ENCODE data around the gene GPRASP3.

Gene GPRASP3

GRCh38 chrX:102728646-102729045 lies 8.1 kb downstream of the GPRASP3 start:
- Histone ChIP-seq H3K27me3 (ENCODE audit: insufficient read depth, low read length, poor library complexity, severe bottlenecking) (no peaks in the 10 kb centered on the region), H3K9me3 (ENCODE audit: insufficient read depth, low read depth, low read length) (no peaks in the 10 kb centered on the region), H3K79me2 (ENCODE audit: insufficient read depth, low read length) (no peaks in the 10 kb centered on the region), H3K4me3 (ENCODE audit: low read length, poor library complexity, severe bottlenecking) (no peak overlapping the region), H3K9me2 (replicated peaks; ENCODE audit: low read depth, low read length) (no peaks in the 10 kb centered on the region), H4K20me1 (ENCODE audit: insufficient read depth, low read length, poor library complexity, severe bottlenecking) (no peaks in the 10 kb centered on the region), H3F3A (ENCODE audit: low read depth) (no peaks in the 10 kb centered on the region), H3K9ac (ENCODE audit: low read depth, low read length, poor library complexity, severe bottlenecking) (no peak overlapping the region), H3K36me3 (ENCODE audit: insufficient read depth, low read length) (no peaks in the 10 kb centered on the region), H3K4me2 (ENCODE audit: low read depth, low read length, poor library complexity, severe bottlenecking) (no peak overlapping the region), H2AFZ (ENCODE audit: low read length) (no peak overlapping the region), H3K4me1 (ENCODE audit: insufficient read depth, low read length, poor library complexity, severe bottlenecking) (no peaks in the 10 kb centered on the region)
- TF ChIP-seq CTCF (conservative IDR thresholded peaks at IDR 0.05; ENCODE audit: low read length), result no peak

GRCh38 chrX:102739657-102740056 lies 19.1 kb downstream of the GPRASP3 start:
- H2AFZ ChIP-seq (ENCODE audit: low read length), result no peak overlapping the region
- H3F3A ChIP-seq (ENCODE audit: low read depth), result no peaks in the 10 kb centered on the region
- no peak for TF ChIP-seq CTCF (conservative IDR thresholded peaks at IDR 0.05; ENCODE audit: low read length)
- TF ChIP-seq EZH2phosphoT487 (IDR thresholded peaks at IDR 0.05; ENCODE audit: borderline replicate concordance), result no peak
- H3K4me1 ChIP-seq (ENCODE audit: insufficient read depth, low read length, poor library complexity, severe bottlenecking), result no peaks in the 10 kb centered on the region
- H3K4me2 ChIP-seq (ENCODE audit: low read depth, low read length, poor library complexity, severe bottlenecking), result no peak overlapping the region
- H3K9me2 ChIP-seq (replicated peaks; ENCODE audit: low read depth, low read length), result no peaks in the 10 kb centered on the region
- H3K79me2 ChIP-seq (ENCODE audit: insufficient read depth, low read length), result no peaks in the 10 kb centered on the region
- no peak overlapping the region for H3K9ac ChIP-seq (ENCODE audit: low read depth, low read length, poor library complexity, severe bottlenecking)
- H3K36me3 ChIP-seq (ENCODE audit: insufficient read depth, low read length), result no peaks in the 10 kb centered on the region
- no peaks in the 10 kb centered on the region for H3K9me3 ChIP-seq (ENCODE audit: insufficient read depth, low read depth, low read length)
- no peaks in the 10 kb centered on the region for H3K27me3 ChIP-seq (ENCODE audit: insufficient read depth, low read length, poor library complexity, severe bottlenecking)
- no peak overlapping the region for H3K4me3 ChIP-seq (ENCODE audit: low read length, poor library complexity, severe bottlenecking)
- no peaks in the 10 kb centered on the region for H4K20me1 ChIP-seq (ENCODE audit: insufficient read depth, low read length, poor library complexity, severe bottlenecking)

- no peak for TF ChIP-seq EZH2phosphoT487 (IDR thresholded peaks at IDR 0.05; ENCODE audit: borderline replicate concordance)
- TF ChIP-seq CTCF (conservative IDR thresholded peaks at IDR 0.05; ENCODE audit: low read length), result no peak
- no peaks in the 10 kb centered on the region for H3K36me3 ChIP-seq (ENCODE audit: insufficient read depth, low read length)
- no peaks in the 10 kb centered on the region for H3K79me2 ChIP-seq (ENCODE audit: insufficient read depth, low read length)
- no peaks in the 10 kb centered on the region for H3K27me3 ChIP-seq (ENCODE audit: insufficient read depth, low read length, poor library complexity, severe bottlenecking)
- no peak overlapping the region for H3K9ac ChIP-seq (ENCODE audit: low read depth, low read length, poor library complexity, severe bottlenecking)
- H3K9me3 ChIP-seq (ENCODE audit: insufficient read depth, low read depth, low read length), result no peaks in the 10 kb centered on the region
- H3K4me1 ChIP-seq (ENCODE audit: insufficient read depth, low read length, poor library complexity, severe bottlenecking), result no peaks in the 10 kb centered on the region
- H3F3A ChIP-seq (ENCODE audit: low read depth), result no peaks in the 10 kb centered on the region
- H3K4me2 ChIP-seq (ENCODE audit: low read depth, low read length, poor library complexity, severe bottlenecking), result no peak overlapping the region
- H3K4me3 ChIP-seq (ENCODE audit: low read length, poor library complexity, severe bottlenecking), result no peak overlapping the region
- H4K20me1 ChIP-seq (ENCODE audit: insufficient read depth, low read length, poor library complexity, severe bottlenecking), result no peaks in the 10 kb centered on the region
- no peaks in the 10 kb centered on the region for H3K9me2 ChIP-seq (replicated peaks; ENCODE audit: low read depth, low read length)
- no peak overlapping the region for H2AFZ ChIP-seq (ENCODE audit: low read length)
Measured at GRCh38 chrX:102744307-102744706, 23.8 kb downstream of the GPRASP3 start.

Data from Loucy (cell line).